Tibial nerve (tissue), 3 donors: Measurements from ENCODE around the gene MOGAT1.

Source experiments
- CTCF ChIP-seq, 5 experiments: fragments of 200-600 bp in 3 of 5; fragments of 450-650 bp in 2 of 5; sonication (generic) in 3 of 5; IDR thresholded peaks; one replicate each; pipeline ENCODE4 v1.5.1; 2016 to 2019; ENCODE audit warnings: antibody characterized with exemption in 5 of 5, mild to moderate bottlenecking in 3 of 5, moderate library complexity in 2 of 5
- POLR2A ChIP-seq, 2 donors: fragments of 450-650 bp; IDR thresholded peaks; one replicate each; pipeline ENCODE4 v1.6.1; 2017; ENCODE audit warnings: antibody characterized with exemption in 2 of 2, mild to moderate bottlenecking in 2 of 2, moderate library complexity in 2 of 2

- TF ChIP-seq POLR2A (IDR thresholded peaks at IDR 0.05) (no peak), CTCF (IDR thresholded peaks at IDR 0.05) (no peak)
Observed at GRCh38 chr2:222703886-222704285, 32.4 kb downstream of the MOGAT1 start.
